H1 (cell line): ENCODE measurements around the gene MAK. TPM values are rescaled to one million over a fixed set of nuclear protein-coding genes. Genes with fewer than 3 reads are reported as not detected.
"Not testable (repeated sequence)": the region's sequence is repeated elsewhere in the genome, so short reads cannot be mapped to it uniquely, and the experiment has no call there.

Experiments
- CTCF ChIA-PET: fragments of 300-600 bp; sonication (Branson Sonifier 250); formaldehyde crosslinking; loops from one replicate; lab custom pipeline; 2021; ENCODE audit not compliant: partially characterized antibody; lab: Charles Lee
- POLR2A ChIA-PET: fragments of 300-600 bp; sonication (Branson Sonifier 250); formaldehyde crosslinking; loops from one replicate; lab custom pipeline; 2021; ENCODE audit warnings: inconsistent platforms; ENCODE audit not compliant: partially characterized antibody; lab: Charles Lee
- DNase-seq, 2 experiments: peaks; one replicate each; pipeline versions ENCODE4 v3.0.0 to v3.0.0-alpha.2; 2010 to 2022; ENCODE audit warnings: low spot score in 2 of 2, low read depth in 1 of 2, mixed read lengths in 1 of 2
- FAIRE-seq: peaks from 2 replicates; lab custom pipeline; 2011; peaks lifted over from hg19 to GRCh38; lab: Jason Lieb, UNC
- H2AFZ ChIP-seq: 2 replicates; pipeline ENCODE4 v1.8.1; 2012; ENCODE audit warnings: low read length, inconsistent platforms
- H2AK5ac ChIP-seq: 2 replicates; pipeline ENCODE4 v1.6.1; 2013; ENCODE audit warnings: low read depth, low read length
- H2BK120ac ChIP-seq: replicated peaks from 2 replicates; pipeline ENCODE3; 2013; ENCODE audit warnings: low read depth, low read length, inconsistent platforms
- H2BK12ac ChIP-seq: 2 replicates; pipeline ENCODE4 v1.6.1; 2013; ENCODE audit warnings: low read depth, low read length
- H2BK15ac ChIP-seq: 2 replicates; pipeline ENCODE4 v1.6.1; 2013; ENCODE audit warnings: low read length
- H2BK20ac ChIP-seq: 2 replicates; pipeline ENCODE4 v1.6.1; 2013; ENCODE audit warnings: low read length
- H2BK5ac ChIP-seq: 2 replicates; pipeline ENCODE4 v1.6.1; 2013; ENCODE audit warnings: low read depth, low read length
- H3K14ac ChIP-seq: 2 replicates; pipeline ENCODE4 v1.6.1; 2013; ENCODE audit warnings: inconsistent platforms; ENCODE audit not compliant: insufficient read length
- H3K18ac ChIP-seq: 2 replicates; pipeline ENCODE4 v1.6.1; 2013; ENCODE audit warnings: low read length; ENCODE audit errors: extremely low read depth
- H3K23ac ChIP-seq: 2 replicates; pipeline ENCODE4 v1.6.1; 2013; ENCODE audit warnings: inconsistent platforms; ENCODE audit not compliant: insufficient read length
- H3K23me2 ChIP-seq: 2 replicates; pipeline ENCODE4 v1.6.1; 2013; ENCODE audit warnings: low read depth, low read length
- H3K27ac ChIP-seq: 2 replicates; pipeline ENCODE4 v1.6.1; 2011; ENCODE audit warnings: low read depth, low read length, inconsistent platforms
- H3K27me3 ChIP-seq, 4 experiments: replicated peaks in 1 of 4; 1 replicate in 1 of 4; 2 replicates in 3 of 4; pipeline versions ENCODE4 v1.6.1 to v1.8.1; 2011 to 2013; ENCODE audit warnings: low read length in 3 of 4, mild to moderate bottlenecking in 3 of 4, inconsistent platforms in 2 of 4, mixed read lengths in 2 of 4, moderate library complexity in 1 of 4; ENCODE audit not compliant: control insufficient read depth in 3 of 4, insufficient read depth in 3 of 4; ENCODE audit errors: extremely low read depth in 1 of 4
- H3K36me3 ChIP-seq, 4 experiments: 2 replicates each; pipeline versions ENCODE4 v1.6.1 to v1.8.1; 2011 to 2013; ENCODE audit warnings: mild to moderate bottlenecking in 4 of 4, low read length in 3 of 4, moderate library complexity in 2 of 4, control low read depth in 1 of 4, inconsistent platforms in 1 of 4; ENCODE audit not compliant: insufficient read depth in 4 of 4, control insufficient read depth in 2 of 4
- H3K4ac ChIP-seq: replicated peaks from 2 replicates; pipeline ENCODE3; 2013; ENCODE audit warnings: low read length, low read depth, mixed read lengths, inconsistent platforms; ENCODE audit not compliant: insufficient read length
- H3K4me1 ChIP-seq, 4 experiments: replicated peaks in 1 of 4; 1 replicate in 1 of 4; 2 replicates in 3 of 4; pipeline versions ENCODE4 v1.6.1 to v1.8.1; 2011 to 2013; ENCODE audit warnings: low read length in 3 of 4, inconsistent platforms in 2 of 4, mixed read lengths in 1 of 4; ENCODE audit not compliant: insufficient read depth in 4 of 4, control insufficient read depth in 3 of 4
- H3K4me2 ChIP-seq, 2 experiments: 2 replicates each; pipeline versions ENCODE4 v1.6.1 to v1.8.1; 2011 to 2013; ENCODE audit warnings: low read depth in 2 of 2, low read length in 2 of 2, control low read depth in 1 of 2, inconsistent platforms in 1 of 2, mild to moderate bottlenecking in 1 of 2; ENCODE audit not compliant: insufficient read depth in 1 of 2
- H3K4me3 ChIP-seq, 4 experiments: fragments of 200-600, 300-600 bp in 1 of 4; sonication (generic), shearing (Covaris generic), sonication (Bioruptor Twin) in 1 of 4; 2 replicates each; pipeline versions ENCODE4 v1.5.1 to v1.8.1; 2011 to 2016; ENCODE audit warnings: low read length in 4 of 4, low read depth in 3 of 4, control low read depth in 2 of 4, inconsistent platforms in 2 of 4, mild to moderate bottlenecking in 2 of 4, mixed read lengths in 1 of 4, moderate library complexity in 1 of 4; ENCODE audit not compliant: insufficient read depth in 2 of 4; ENCODE audit errors: extremely low read depth in 1 of 4
- H3K56ac ChIP-seq: replicated peaks from 2 replicates; pipeline ENCODE3; 2013; ENCODE audit warnings: low read depth, mild to moderate bottlenecking, mixed read lengths, low read length, inconsistent platforms; ENCODE audit not compliant: insufficient read length
- H3K79me1 ChIP-seq: 2 replicates; pipeline ENCODE4 v1.6.1; 2013; ENCODE audit warnings: low read depth, low read length, control low read depth
- H3K79me2 ChIP-seq, 2 experiments: 2 replicates each; pipeline versions ENCODE4 v1.6.1 to v1.8.1; 2012 to 2013; ENCODE audit warnings: low read length in 2 of 2, mild to moderate bottlenecking in 2 of 2, inconsistent platforms in 1 of 2; ENCODE audit not compliant: insufficient read depth in 2 of 2, control insufficient read depth in 1 of 2
- H3K9ac ChIP-seq, 4 experiments: replicated peaks in 1 of 4; 1 replicate in 1 of 4; 2 replicates in 3 of 4; pipeline versions ENCODE4 v1.6.1 to v1.8.1; 2011 to 2013; ENCODE audit warnings: low read depth in 3 of 4, low read length in 3 of 4, control low read depth in 2 of 4, mild to moderate bottlenecking in 2 of 4, moderate library complexity in 2 of 4, inconsistent platforms in 1 of 4; ENCODE audit errors: extremely low read depth in 1 of 4
- H3K9me3 ChIP-seq, 2 experiments: 2 replicates each; pipeline versions ENCODE4 v1.6.1 to v1.8.1; 2012 to 2013; ENCODE audit warnings: mild to moderate bottlenecking in 2 of 2, moderate library complexity in 2 of 2, control low read depth in 1 of 2, inconsistent platforms in 1 of 2, low read depth in 1 of 2, low read length in 1 of 2, mixed read lengths in 1 of 2; ENCODE audit not compliant: insufficient read depth in 2 of 2
- H4K20me1 ChIP-seq, 2 experiments: replicated peaks in 1 of 2; 2 replicates each; pipeline versions ENCODE3 to v1.8.1; 2011 to 2013; ENCODE audit warnings: inconsistent platforms in 2 of 2, low read length in 2 of 2, mild to moderate bottlenecking in 1 of 2; ENCODE audit not compliant: insufficient read depth in 2 of 2, control insufficient read depth in 1 of 2
- H4K5ac ChIP-seq: 2 replicates; pipeline ENCODE4 v1.6.1; 2013; ENCODE audit warnings: low read length, low read depth, mixed read lengths, inconsistent platforms; ENCODE audit not compliant: insufficient read length
- H4K8ac ChIP-seq: 2 replicates; pipeline ENCODE4 v1.8.0; 2013; ENCODE audit warnings: mild to moderate bottlenecking, moderate library complexity, low read length, inconsistent platforms; ENCODE audit not compliant: insufficient read depth; ENCODE audit errors: extremely low read depth
- H4K91ac ChIP-seq: replicated peaks from 2 replicates; pipeline ENCODE3; 2013; ENCODE audit warnings: low read length, mixed read lengths, inconsistent platforms; ENCODE audit not compliant: insufficient read length
- WGBS, 2 experiments: shearing (Covaris generic) in 1 of 2; methylation state at CpG; one replicate each; pipeline versions ENCODE4 v1.1.6 to v1.1.7; 2013 to 2015; ENCODE audit warnings: low lambda C conversion rate in 2 of 2, mixed read lengths in 2 of 2, inconsistent platforms in 1 of 2, low coverage in 1 of 2, missing lambda C conversion rate in 1 of 2; ENCODE audit not compliant: insufficient replicate concordance in 2 of 2, insufficient coverage in 1 of 2, insufficient read length in 1 of 2; ENCODE audit errors: extremely low coverage in 1 of 2, missing lambda C conversion rate in 1 of 2; 5-methylcytosine and 5-hydroxymethylcytosine counted together
- polyA plus RNA-seq, 7 experiments: library from polyadenylated mRNA; depleted of rRNA in 3 of 7; stranded (reverse) in 5 of 7; unstranded in 2 of 7; fragments of >200 nt in 5 of 7; fragments of 200-250 nt in 2 of 7; gene quantifications; 1 replicate in 5 of 7; 2 replicates in 1 of 7; 4 replicates in 1 of 7; pipeline versions ENCODE4 v1.2.1 to v1.2.3, GENCODE V29; 2011 to 2013; ENCODE audit warnings: missing spikeins in 2 of 7, mixed read lengths in 2 of 7
- total RNA-seq: library from RNA; stranded (reverse); fragmentation: NEBNext Ultra II Directional; extraction: Animal tissue kit (Norgen Biotek cat#: 25700); gene quantifications from 2 replicates; pipeline ENCODE4 v1.2.1, GENCODE V29; 2021

MAK gene
- total and polyA plus RNA-seq, 2 of the 8 experiments (the other 6 are each of a cell fraction or from before 2014, with no cell fraction given), result 0.08 to 0.37 TPM

DNA sequence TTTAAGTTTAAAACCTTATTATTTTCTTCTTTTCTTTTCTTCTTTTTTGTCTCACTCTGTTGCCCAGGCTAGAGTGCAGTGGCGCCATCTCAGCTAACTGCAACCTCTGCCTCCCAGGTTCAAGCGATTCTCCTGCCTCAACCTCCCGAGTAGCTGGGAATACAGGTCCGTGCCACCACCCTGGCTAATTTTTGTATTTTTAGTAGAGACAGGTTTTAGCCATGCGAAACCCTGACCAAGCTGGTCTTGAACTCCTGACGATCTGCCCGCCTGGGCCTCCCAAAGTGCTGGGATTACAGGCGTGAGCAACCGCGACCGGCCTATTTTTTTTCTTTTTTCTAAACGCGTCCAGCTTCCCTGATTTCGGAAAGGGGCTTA, 43.9 kb upstream of the MAK start:
- H4K91ac ChIP-seq, H4K8ac ChIP-seq, H3K79me1 ChIP-seq, H3K4me1 ChIP-seq, H3K9ac ChIP-seq, H2BK5ac ChIP-seq, H3K56ac ChIP-seq, H4K20me1 ChIP-seq, H3K9me3 ChIP-seq, H3K79me2 ChIP-seq, H3K27ac ChIP-seq, H2BK20ac ChIP-seq, DNase-seq, H2AK5ac ChIP-seq, H3K14ac ChIP-seq, H2BK12ac ChIP-seq, H4K5ac ChIP-seq, H3K4ac ChIP-seq, H2BK15ac ChIP-seq, H3K36me3 ChIP-seq, H2AFZ ChIP-seq, FAIRE-seq, H2BK120ac ChIP-seq, H3K23ac ChIP-seq: not testable (repeated sequence)
- WGBS, 2 experiments, result 16% methylated on average over 14 of the region's 14 CpGs; no CpG with 5 or more reads in 1 of the 2 experiments
- peak overlapping the region; percentile 80; the same call in 1 of the 2 replicates for H3K18ac ChIP-seq
- H3K4me2 ChIP-seq, result peak overlapping the region; percentile 80 to 98
- H3K23me2 ChIP-seq, result peaks cover 13% of the 10 kb centered on the region; the same call in 1 of the 2 replicates
- H3K4me3 ChIP-seq, result peak overlapping the region; percentile 40 to 72 (median 56)
- CTCF ChIA-PET, result interaction anchor here (0.6 to 1.0 kb wide), 3 partner anchors 36 to 424 kb away, joined by 3 to 5 read pairs (median 3); no protein-coding TSS in a partner anchor
- peaks cover 21 to 60% (median 52%) of the 10 kb centered on the region in 4 experiments for H3K27me3 ChIP-seq
- POLR2A ChIA-PET, result interaction anchor here (0.5 kb wide), 1 partner anchor 497 kb away, joined by 5 read pairs; no protein-coding TSS in a partner anchor
